RWPE2 (cell line): ENCODE measurements around the gene ELP6.
"Not testable (repeated sequence)": the region's sequence is repeated elsewhere in the genome, so short reads cannot be mapped to it uniquely, and the experiment has no call there.

Experiments
- ATAC-seq: fragments of 200-7000 bp; cut with Tn5 transposase; 3 replicates; pipeline ENCODE4 v1.9.1; 2021; ENCODE audit warnings: low read depth
- DNase-seq: peaks from one replicate; pipeline ENCODE4 v3.0.0-alpha.2; 2020; ENCODE audit warnings: low spot score
- H3K27ac ChIP-seq: fragments of 450-650 bp; 2 replicates; pipeline ENCODE4 v1.5.1; 2017; ENCODE audit warnings: mild to moderate bottlenecking; ENCODE audit not compliant: poor library complexity, severe bottlenecking
- H3K27me3 ChIP-seq: fragments of 250-450 bp; sonication (Bioruptor Pico); 2 replicates; pipeline ENCODE4 v1.5.1; 2021; ENCODE audit warnings: mild to moderate bottlenecking, moderate library complexity; ENCODE audit not compliant: insufficient read depth, poor library complexity, severe bottlenecking
- H3K36me3 ChIP-seq: fragments of 250-450 bp; sonication (Bioruptor Pico); 2 replicates; pipeline ENCODE4 v1.5.1; 2020; ENCODE audit warnings: low read depth, mild to moderate bottlenecking, moderate library complexity
- H3K4me1 ChIP-seq: fragments of 250-450 bp; sonication (Bioruptor Pico); 2 replicates; pipeline ENCODE4 v1.5.1; 2021; ENCODE audit warnings: mild to moderate bottlenecking, moderate library complexity; ENCODE audit not compliant: insufficient read depth, poor library complexity, severe bottlenecking
- H3K4me3 ChIP-seq: fragments of 250-450 bp; sonication (Bioruptor Pico); 2 replicates; pipeline ENCODE4 v1.5.1; 2021; ENCODE audit warnings: mild to moderate bottlenecking, moderate library complexity; ENCODE audit not compliant: severe bottlenecking
- H3K9me3 ChIP-seq: fragments of 250-450 bp; sonication (Bioruptor Pico); 2 replicates; pipeline ENCODE4 v1.5.1; 2021; ENCODE audit warnings: mild to moderate bottlenecking, moderate library complexity; ENCODE audit not compliant: severe bottlenecking
- CTCF ChIP-seq: fragments of 450-650 bp; IDR thresholded peaks from one replicate; pipeline ENCODE4 v1.5.1; 2017; ENCODE audit warnings: mild to moderate bottlenecking, moderate library complexity; ENCODE audit not compliant: poor library complexity, severe bottlenecking

The ELP6 gene

GRCh38 chr3:47485812-47486211 is 27.7 kb downstream of the ELP6 start:
- ATAC-seq, result no peak
- no peak overlapping the region for H3K4me3 ChIP-seq
- H3K36me3 ChIP-seq, result peaks cover 4% of the 10 kb centered on the region; the same call in 1 of the 2 replicates
- no peak for TF ChIP-seq CTCF
- no peak for DNase-seq
- no peaks in the 10 kb centered on the region for H3K9me3 ChIP-seq
- no peak overlapping the region for H3K27ac ChIP-seq
- no peaks in the 10 kb centered on the region for H3K4me1 ChIP-seq
- no peaks in the 10 kb centered on the region for H3K27me3 ChIP-seq

- TF ChIP-seq CTCF, result no peak
- DNase-seq, result no peak
- no peaks in the 10 kb centered on the region for H3K4me1 ChIP-seq
- no peak for ATAC-seq
- no peaks in the 10 kb centered on the region for H3K27me3 ChIP-seq
- H3K4me3 ChIP-seq, result no peak overlapping the region
- H3K27ac ChIP-seq, result no peak overlapping the region
- H3K9me3 ChIP-seq, result no peaks in the 10 kb centered on the region
- no peaks in the 10 kb centered on the region for H3K36me3 ChIP-seq
Measured at GRCh38 chr3:47482366-47482765, 31.1 kb downstream of the ELP6 start.

GRCh38 chr3:47481763-47482162 is 31.7 kb downstream of the ELP6 start:
- not testable (repeated sequence) for DNase-seq, H3K27ac ChIP-seq, H3K4me3 ChIP-seq, H3K9me3 ChIP-seq, ATAC-seq, H3K36me3 ChIP-seq, H3K27me3 ChIP-seq, H3K4me1 ChIP-seq

- not testable (repeated sequence) for H3K4me1 ChIP-seq, H3K27ac ChIP-seq, H3K27me3 ChIP-seq, DNase-seq, ATAC-seq, H3K4me3 ChIP-seq, H3K9me3 ChIP-seq, H3K36me3 ChIP-seq
Measured at GRCh38 chr3:47480267-47480666, 33.2 kb downstream of the ELP6 start.

- Histone ChIP-seq H3K9me3 (no peaks in the 10 kb centered on the region), H3K27me3 (no peaks in the 10 kb centered on the region), H3K27ac (no peak overlapping the region), H3K36me3 (no peaks in the 10 kb centered on the region), H3K4me1 (no peaks in the 10 kb centered on the region), H3K4me3 (no peak overlapping the region)
- DNase-seq (no peak), ATAC-seq (no peak)
- no peak for TF ChIP-seq CTCF
Measured at GRCh38 chr3:47479826-47480160, 33.7 kb downstream of the ELP6 start.

GRCh38 chr3:47478022-47478421 is 35.5 kb downstream of the ELP6 start:
- Histone ChIP-seq H3K4me3 (no peak overlapping the region), H3K27me3 (no peaks in the 10 kb centered on the region), H3K36me3 (no peaks in the 10 kb centered on the region; the same call in 1 of the 2 replicates), H3K27ac (no peak overlapping the region), H3K9me3 (no peaks in the 10 kb centered on the region), H3K4me1 (peaks cover 3% of the 10 kb centered on the region)
- no peak for DNase-seq
- no peak for TF ChIP-seq CTCF
- no peak for ATAC-seq
